ENCODE results near the gene AP1M1.

The AP1M1 gene

GRCh38 chr19:16233836-16234551 lies 36.3 kb downstream of the AP1M1 start:
- DNase-seq: no peak

GRCh38 chr19:16234552-16235445 lies 37.1 kb downstream of the AP1M1 start:
- no peak for DNase-seq

GRCh38 chr19:16235811-16236652 lies 38.3 kb downstream of the AP1M1 start:
- no peak for DNase-seq

GRCh38 chr19:16244091-16244490 lies 46.4 kb downstream of the AP1M1 start:
- DNase-seq: no peak

- peak in 1 of 2 experiments; percentile 27 for DNase-seq
Measured at GRCh38 chr19:16247353-16248182, 49.9 kb downstream of the AP1M1 start.

GRCh38 chr19:16248380-16249023 lies 50.8 kb downstream of the AP1M1 start:
- DNase-seq: no peak

GRCh38 chr19:16249826-16250404 lies 52.2 kb downstream of the AP1M1 start:
- no peak for DNase-seq

GRCh38 chr19:16252459-16253205 lies 54.9 kb downstream of the AP1M1 start:
- no peak for DNase-seq

GRCh38 chr19:16254851-16255408 lies 57.2 kb downstream of the AP1M1 start:
- no peak for DNase-seq

GRCh38 chr19:16257509-16258002 lies 59.8 kb downstream of the AP1M1 start:
- DNase-seq: no peak

GRCh38 chr19:16258440-16258903 lies 60.8 kb downstream of the AP1M1 start:
- no peak for DNase-seq

- DNase-seq: peak in 1 of 2 experiments; percentile 9
Measured at GRCh38 chr19:16259385-16260159, 61.9 kb downstream of the AP1M1 start.

GRCh38 chr19:16260160-16260811 lies 62.6 kb downstream of the AP1M1 start:
- no peak for DNase-seq

GRCh38 chr19:16260812-16261161 lies 63.1 kb downstream of the AP1M1 start:
- no peak for DNase-seq

GRCh38 chr19:16261584-16262368 lies 64.1 kb downstream of the AP1M1 start:
- no peak for DNase-seq

GRCh38 chr19:16262618-16263017 lies 64.9 kb downstream of the AP1M1 start:
- no peak for DNase-seq

GRCh38 chr19:16263141-16263761 lies 65.5 kb downstream of the AP1M1 start:
- no peak for DNase-seq
